Measurements from ENCODE around the gene MAP3K9.

GRCh38 chr14:70753518-70753953 lies 55.8 kb downstream of the MAP3K9 start:
- TF ChIP-seq CTCF (IDR thresholded peaks at IDR 0.05; ENCODE audit: insufficient read depth, low read length) (no peak), POLR2AphosphoS5 (IDR thresholded peaks at IDR 0.05; ENCODE audit: low read depth) (no peak)

Measured in HL-60 (cell line).